CD4-positive, alpha-beta T cell treated with Interleukin-17A for 4 hours (primary cell): ENCODE measurements around the gene MRPL1.

ENCODE experiments used
- DNase-seq: peaks from one replicate; pipeline ENCODE4 v3.0.0-alpha.2; 2020; ENCODE audit warnings: mixed read lengths

MRPL1 gene

DNA sequence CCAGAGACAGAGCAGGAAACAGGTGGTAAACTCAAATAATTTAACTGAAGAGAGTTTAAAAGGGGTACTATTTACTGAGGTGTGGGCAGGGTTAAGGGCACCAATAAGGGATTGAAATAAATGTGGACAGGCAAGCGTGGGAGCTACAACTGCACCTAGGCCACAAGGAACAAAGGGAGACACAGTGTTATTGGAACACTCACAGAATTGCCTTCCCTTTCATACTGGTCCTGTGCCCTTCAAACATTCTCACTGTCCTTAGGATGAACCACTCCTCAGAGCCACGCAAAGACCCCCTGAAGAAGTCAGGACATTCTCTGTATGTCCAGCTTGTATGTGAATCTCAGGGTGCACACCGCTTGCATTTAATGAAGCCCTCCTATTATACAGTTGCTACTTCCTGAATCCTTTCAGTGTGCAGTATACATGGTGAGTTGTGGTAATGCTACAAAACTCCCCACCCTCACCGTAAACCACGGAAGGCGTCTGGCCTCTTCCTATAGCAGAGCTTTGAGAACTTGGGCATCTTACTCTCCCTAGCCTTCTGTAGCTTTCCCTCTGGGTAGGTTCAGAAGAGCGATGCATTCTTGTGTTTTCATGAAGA is 9.6 kb upstream of the MRPL1 start:
- DNase-seq, result peak; percentile 76

DNA sequence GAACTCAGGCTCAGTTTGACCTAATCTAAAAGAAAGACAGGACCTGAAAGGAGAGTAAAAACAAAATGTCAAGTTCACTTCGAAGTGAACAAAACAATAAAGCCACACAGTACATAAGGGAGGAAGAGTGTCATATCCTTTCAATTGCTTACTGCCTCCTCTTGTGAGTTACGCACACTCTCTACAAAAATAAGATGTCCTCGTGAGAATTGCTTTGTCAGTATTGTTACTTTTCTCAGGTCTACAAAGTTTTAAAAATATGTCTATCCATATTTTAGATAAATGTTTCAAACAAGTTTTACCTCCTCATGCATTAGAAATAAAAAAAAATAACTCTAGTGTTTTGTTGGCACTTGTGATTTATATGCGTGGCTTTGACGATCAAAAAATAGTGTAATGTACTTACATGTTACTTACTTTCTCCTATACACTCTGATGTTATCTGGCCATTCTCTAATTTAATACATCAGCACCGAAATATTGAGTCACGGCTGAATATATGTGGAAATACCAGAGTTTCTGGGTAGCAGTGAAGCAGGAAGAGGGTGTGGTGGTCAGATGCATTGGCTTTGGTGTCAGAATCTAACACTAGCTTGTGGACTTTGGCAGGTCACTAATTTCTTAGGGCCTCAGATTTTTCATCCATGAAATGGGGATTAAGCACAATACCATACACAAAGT is 8.1 kb upstream of the MRPL1 start:
- peak; percentile 29 for DNase-seq

DNA sequence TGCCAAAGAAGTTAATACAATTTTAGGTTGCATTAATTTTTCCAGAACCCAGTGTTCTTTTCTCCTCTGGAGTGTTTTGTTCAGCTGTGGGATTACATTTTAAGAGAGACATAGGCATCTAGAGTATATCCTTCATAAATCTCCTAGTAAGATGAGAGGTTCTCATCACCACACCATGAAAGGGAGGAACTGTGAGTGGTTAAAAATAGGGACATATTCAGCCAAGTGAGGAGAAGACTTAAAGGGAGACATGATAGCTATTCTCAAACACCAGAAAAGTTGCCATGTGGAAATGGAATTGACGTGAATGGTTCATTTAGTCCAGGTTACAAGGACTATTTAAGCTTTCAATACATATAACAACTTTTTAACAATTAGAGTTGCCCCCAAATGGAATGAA is 6.5 kb upstream of the MRPL1 start:
- no peak for DNase-seq

DNA sequence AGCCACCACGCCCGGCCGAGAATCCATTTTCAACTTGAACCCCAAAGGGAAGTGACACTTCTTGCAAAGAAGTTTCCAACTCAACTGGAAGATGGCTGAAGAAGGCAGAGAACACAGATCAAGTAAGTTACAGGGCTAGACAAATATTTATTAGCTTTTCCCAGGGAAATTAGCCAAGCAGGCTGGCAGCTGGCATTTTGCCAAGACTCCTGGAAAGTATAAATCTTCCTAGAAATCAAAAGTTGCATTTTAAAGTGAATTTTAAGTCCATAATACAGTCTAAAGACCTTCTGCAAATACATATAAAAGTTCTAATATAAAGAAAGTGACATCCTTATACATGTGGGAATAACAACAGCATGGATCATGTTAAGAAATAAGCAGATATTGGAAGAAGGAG is 3.4 kb upstream of the MRPL1 start:
- no peak for DNase-seq

DNA sequence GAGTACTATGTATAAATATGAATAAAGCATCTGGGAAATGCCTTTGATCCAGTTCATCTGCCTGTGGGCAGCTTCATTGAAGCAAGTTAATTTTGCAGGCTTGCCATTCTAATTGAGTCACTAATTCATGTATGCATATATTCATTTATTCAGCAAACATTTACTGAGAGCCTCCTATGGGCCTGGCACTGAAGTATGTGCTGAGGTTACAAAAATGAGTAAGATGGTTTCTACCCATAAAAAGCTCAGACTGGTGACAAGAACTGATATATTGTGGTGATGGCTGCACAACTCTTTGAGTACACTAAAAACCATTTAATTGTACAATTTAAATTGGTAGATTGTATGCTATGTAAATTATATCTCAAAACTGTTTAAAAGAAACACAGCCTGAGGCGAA is 1.1 kb upstream of the MRPL1 start:
- DNase-seq, result no peak

DNA sequence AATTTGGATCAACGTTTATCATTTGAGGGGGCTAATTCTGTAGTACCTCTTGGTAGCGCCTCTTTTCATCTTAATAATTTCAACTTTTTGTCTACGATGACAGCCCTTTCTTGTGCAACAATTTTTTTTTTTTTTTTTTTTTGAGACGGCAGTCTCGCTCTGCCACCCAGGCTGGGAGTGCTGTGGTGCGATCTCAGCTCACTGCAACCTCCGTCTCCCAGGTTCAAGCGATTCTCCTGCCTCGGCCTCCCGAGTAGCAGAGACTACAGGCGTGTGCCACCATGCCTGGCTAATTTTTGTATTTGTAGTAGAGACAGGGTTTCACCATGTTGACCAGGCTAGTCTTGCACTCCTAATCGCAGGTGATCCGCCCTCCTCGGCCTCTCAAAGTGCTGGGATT is 711 bp downstream of the MRPL1 start:
- DNase-seq, result peak; percentile 21

DNA sequence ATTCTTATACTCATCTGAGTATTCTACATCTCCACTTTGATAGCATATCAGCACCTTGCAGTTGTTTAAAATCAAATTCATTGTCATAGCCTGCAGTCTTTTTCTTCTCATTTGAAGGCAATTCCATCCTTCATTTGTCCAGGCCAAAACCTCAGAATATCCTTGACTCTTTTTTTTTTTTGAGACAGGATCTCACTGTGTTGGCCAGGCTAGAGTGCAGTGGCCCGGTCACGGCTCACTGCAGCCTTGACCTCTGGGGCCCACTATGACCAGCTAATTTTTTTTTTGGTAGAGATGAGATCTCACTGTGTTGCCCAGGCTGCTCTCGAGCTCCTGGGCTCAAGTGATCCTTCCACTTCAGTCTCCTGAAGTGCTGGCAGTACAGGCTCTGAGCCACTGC is 2.6 kb downstream of the MRPL1 start:
- DNase-seq, result no peak

DNA sequence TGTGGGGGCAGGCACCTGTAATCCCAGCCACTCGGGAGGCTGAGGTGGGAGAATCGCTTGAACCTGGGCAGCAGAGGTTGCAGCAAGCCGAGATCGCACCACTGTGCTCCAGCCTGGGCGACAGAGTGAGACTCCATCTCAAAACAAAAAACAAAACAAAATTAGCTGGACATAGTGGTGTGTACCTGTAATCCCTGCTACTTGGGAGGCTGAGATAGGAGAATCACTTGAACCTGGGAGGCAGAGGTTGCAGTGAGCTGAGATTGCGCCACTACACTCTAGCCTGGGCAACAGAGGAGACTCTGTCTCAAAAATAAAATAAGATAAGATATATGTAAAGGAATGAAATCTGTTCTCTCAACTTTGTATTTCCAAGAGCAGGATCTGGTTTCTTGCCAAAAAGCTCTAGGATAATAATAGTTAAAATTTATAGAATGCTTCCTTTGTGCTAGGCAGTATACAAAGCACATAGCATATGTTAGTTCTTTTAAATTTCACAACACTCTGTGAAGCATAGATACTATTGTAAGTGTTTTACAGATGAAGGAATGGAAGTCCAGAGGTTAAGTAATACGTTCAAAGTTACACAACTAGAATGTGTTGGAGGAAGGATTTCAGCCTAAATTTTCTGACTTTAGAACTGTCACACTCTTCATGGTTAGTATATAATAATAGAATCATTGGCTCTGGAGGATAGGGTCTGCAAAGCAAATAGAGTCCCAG is 10.3 kb downstream of the MRPL1 start:
- DNase-seq, result no peak

DNA sequence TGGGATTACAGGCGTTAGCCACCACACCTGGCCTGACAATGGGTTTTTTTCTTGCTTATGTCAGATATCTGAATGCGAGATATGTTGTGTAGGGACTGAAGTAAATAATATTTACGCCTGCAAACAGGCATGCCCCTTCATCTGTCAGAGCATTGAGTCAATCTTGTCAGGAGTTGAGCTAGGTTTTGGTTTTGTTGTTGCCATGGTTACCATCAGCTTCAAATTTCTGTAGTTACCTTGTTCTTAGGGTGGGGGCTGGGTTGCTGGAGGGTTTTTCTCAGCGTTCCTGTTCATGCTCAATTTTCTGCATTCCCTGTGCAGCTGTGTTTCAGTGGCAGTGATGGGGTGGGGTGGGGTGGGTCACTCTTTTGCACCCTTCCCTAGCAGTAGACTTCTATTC is 14.5 kb downstream of the MRPL1 start:
- no peak for DNase-seq

DNA sequence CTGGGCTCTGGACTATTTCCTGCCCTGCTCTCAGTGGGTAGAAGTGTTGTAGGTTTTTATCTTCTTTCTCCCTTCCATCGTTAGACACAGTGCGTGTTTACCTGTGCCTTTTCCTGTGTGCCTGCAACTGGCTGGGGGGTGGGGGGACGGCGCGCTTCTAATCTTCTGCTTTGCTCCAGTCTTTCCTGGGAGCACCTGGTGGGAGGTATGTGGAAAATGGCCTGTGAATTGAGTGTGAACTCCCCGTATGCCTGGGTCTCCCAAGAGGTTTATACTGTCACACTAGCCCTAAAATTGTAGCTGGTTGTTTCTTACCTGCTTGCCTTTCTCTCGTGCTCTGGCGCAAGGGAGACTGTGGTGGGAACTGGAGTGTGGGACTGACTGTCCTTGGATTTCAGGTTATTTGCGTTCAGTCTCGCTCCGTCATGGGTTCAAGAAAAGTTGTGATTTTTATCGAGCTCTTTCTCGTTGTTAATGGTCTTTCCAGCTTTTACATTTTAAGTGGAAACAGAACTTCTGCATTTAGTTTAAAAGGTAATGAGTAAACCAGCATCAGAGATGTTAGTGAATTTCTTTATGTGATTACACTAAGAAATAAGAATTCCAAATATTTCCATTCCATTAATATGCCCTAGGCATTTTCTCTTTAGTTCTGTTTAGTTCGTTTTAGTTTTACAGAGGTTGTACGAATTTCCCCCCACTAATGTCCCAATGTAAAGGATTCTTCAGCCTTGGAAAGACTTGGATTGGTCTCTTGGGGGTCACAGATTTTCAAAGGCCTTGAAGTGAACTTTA is 15.3 kb downstream of the MRPL1 start:
- DNase-seq, result no peak

DNA sequence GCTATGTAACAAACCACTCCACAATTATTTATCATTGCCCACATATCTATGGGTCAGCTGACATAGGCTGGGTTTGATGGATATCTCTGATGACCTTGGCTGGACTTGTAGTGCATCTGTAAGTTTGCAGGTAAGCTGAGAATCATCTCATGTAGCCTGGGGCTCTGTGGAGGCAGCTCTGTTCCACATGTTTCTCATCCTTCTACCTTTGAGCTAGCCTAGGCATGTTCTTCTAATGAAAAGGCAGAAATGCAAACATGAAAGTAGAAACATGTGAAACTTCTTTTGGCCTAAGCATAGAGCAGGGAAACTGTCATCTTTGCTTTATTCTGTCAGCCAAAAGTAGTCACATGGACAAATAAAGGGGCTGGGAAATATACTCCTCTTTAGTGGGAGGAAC is 18.2 kb downstream of the MRPL1 start:
- no peak for DNase-seq

DNA sequence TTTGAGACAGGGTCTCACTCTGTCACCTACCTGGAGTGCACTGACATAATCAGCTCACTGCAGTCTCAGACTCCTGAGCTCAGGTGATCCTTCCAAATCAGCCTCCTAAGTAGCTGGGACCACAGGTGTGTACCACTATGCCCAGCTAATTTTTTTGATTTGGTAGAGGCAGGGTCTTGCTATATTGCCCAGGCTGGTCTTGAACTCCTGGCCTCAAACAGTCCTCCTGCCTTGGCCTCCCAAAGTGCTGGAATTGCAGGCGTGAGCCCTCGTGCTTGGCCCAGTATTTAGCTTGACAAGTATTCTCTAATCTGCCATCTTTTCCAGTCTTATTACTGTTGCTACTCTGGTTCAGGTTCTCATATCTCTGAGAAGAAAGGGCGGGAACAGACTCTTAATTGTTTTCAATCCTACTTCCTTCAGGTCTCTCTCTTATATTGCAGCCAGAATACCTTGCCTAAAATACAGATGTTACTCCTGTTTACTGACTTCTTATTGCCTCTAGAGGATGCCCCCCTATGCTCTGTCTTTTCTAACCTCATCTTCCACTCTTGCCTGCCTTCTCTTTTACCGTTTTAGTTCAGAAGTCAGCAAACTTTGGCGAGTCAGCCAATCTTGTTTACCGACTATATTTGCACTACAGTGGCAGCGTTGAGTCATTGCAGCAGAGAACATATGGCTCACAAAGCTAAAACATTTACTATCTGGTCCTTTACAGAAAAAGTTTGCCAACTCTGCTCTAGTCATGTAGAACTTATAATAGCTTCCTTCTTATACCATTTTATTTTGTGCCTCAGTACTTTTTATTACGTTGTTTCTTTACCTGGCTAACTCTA is 19.0 kb downstream of the MRPL1 start:
- DNase-seq, result no peak

DNA sequence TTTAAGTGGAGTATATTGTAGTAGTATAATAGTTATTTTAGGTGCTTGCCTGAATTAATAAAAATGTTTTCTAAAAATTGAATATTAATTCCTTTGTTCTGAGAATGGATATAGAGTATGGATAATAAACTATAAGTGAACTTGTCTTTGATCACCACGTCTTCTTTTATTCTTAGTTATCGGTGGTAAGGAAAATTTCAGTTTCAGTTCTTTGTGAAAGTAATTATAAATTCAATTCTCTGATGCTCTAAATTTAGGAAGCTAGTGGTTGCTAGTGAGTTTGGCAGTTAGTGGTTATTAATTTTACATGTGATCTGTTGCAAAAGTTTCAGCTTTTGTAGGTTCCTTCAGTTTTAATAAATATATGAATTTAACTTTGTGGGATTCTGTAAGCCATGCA is 30.8 kb downstream of the MRPL1 start:
- no peak for DNase-seq

DNA sequence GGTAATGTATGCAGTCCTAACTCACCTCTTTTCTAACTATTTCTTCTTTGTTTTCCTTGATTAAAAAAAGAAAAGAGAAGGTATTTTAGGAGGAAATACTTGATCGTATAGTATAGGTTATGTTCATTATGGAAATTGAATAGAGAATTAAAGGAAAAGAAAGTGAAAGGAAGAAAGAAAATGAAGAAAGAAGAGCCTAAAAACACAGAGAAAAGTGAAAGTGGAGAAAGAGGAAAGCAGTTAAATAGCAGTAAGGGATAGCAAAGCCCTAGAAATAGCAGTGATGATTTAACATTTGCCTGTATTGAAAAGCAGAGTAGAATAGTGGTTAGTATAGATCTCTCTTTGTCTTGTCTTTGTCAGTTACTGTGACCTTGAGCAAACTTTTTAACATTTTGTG is 37.0 kb downstream of the MRPL1 start:
- DNase-seq, result no peak

DNA sequence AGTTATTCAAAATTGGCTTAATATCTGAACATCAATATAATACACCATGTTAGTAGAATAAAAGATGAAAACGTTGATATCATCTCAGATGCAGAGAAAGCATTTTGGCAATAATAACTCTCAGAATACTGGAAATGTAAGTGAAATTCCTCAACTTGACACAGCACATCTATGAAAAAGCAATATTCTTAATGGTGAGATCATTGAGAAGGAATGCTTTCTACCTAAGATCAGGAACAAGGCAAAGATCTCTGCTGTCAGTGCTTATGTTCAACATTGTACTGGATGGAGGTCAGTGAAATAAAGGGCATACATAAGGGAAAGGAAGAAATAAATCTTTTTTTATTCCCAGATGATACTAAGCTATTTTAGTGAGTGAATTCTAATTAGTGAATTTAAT is 40.6 kb downstream of the MRPL1 start:
- DNase-seq, result no peak

DNA sequence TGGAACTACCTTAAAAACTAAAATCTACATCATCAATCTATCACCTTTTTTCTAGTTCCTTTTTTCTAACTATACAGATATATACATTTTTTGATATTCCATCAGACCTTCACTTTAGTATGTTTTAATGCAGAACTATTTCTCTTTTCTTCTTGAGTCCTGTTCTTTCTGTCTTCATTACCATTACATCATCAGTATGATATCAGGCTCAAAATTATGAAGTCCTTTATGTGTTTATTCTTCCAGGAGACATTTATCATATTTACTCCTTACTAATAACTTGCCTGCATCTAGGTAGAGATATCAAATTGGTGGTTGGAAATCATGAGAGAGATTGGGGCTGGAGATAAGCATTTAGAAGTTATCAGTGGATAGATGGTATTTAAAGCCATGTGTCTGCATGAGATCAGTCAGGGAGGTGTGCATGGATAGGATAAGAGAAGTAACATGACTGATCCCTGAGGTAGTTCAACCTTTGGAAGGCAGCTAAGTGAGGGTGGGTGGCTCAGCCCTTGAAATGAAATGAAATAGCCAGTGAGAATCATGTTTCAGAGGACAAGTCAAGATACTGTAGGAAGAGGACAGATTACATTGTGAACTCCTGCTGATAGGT is 43.1 kb downstream of the MRPL1 start:
- DNase-seq, result no peak

DNA sequence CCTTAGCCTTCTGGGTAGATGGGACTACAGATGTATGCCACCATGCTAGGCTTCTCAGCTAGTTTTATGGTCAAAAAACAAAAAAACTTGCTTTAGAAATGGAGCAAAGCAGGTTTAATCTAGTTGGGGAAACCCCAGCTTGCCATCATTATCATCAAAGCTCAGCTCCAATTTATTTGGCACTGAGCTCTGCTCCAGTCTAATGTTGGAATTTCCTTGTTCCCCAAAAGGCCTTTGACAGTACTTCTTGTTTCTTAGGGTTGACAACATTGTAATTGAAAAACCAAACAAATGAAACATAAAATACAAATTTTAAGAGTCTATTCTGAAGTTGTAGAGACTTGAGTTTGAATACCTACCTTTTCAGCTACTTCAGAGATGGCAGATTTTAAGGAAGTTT is 48.0 kb downstream of the MRPL1 start:
- no peak for DNase-seq

DNA sequence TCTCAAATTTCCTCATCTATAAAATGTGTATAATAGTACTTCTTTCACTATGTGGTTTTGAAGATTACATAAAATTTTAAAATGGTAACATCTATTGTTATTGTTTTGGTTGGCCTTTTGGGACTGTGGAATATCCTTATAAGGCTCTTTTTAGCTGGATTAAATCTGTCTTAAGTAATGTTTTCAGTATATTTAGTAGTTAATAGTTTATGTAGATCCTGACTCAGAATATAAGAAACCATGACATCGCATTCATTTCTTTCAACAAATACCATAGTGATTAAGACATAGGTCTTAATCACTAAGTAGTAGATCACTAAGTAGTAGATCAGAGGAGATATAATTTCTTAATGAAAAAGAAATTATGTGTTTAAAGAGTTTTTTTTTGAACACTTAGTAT is 48.5 kb downstream of the MRPL1 start:
- no peak for DNase-seq

DNA sequence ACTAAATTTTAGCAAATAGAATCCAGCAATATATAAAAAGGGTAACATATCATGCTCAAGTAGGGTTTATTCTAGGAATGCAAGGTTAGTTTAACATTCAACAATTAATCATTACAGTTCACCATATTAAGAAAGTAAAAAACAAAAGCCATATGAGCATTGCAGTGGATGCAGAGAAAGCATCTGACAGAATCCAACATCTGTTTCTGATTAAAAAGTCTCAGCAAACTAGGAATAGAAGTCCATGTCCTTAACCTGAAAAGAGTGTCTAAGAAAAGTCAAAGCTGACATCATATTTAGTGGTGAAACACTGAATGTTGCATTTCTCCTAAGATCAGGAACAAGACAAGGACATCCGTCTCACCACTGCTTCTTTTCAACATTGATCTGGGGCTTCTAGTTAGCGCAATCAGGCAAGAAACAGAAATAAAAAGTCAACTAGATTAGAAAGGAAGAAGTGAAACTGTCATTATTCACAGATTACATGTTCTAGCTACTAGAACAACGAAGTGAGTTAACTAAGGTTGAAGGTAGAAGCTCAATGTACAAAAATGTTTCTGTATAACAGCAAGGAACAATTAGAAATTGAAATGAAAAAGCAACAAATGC is 49.3 kb downstream of the MRPL1 start:
- DNase-seq, result no peak

DNA sequence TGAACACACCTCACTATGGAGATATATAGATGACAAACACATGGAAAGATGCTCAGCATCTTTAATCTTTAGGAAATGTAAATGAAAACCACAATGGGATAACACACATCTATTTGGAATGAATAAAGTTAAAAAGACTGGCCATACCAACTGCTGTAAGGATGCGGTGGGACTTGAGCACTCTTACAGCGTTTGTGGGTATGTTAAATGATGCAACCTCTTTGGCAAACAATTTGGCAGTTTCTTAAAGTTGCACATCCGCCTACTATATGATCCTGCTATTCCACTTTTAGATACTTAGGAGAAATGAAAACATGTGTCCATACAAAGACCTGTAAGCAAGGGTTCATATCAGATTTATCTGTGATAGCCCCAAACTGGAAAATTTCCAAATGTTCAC is 50.7 kb downstream of the MRPL1 start:
- DNase-seq, result no peak

DNA sequence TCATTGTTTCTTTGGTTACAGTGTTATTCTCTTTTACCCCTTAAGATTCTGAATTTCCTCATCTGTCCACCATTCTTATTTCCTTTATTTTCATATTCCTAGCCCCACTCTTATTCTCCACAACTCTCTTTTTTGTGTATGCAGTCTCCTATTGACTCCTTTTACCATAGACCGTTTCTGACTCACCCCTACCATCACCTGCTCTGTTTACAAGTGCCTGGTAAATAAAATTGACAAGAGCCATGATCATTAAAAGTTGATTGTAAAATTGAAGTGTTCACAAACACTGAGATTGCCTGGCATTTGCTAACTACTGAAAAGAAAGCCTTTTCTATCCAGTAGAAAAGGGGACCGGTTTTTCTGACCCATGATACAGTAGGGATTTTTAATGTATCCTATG is 54.4 kb downstream of the MRPL1 start:
- DNase-seq, result no peak

DNA sequence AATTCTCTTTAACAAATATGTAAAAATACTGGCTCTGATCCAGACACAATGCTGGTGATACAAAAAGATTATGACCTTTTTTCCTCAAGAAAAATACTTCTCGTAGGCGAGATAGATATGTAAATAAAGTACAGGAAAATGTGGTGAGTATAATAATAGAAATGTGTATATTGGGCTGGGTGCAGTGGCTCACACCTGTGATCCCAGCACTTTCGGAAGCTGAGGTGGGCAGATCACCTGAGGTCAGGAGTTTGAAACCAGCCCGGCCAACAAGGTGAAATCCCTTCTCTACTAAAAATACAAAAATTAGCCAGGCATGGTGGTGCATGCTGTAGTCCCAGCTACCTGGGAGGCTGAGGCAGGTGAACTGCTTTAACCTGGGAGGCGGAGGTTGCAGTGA is 55.0 kb downstream of the MRPL1 start:
- DNase-seq, result no peak
